NCI-H1694 (cell line): ENCODE data around the gene MOB3A.
"Not testable (repeated sequence)": the region's sequence is repeated elsewhere in the genome, so short reads cannot be mapped to it uniquely, and the experiment has no call there.

Experiments
- DNase-seq: peaks from one replicate; lab custom pipeline; 2025; lab: John Stamatoyannopoulos, UW

MOB3A gene

GRCh38 chr19:2034253-2034652 is 61.9 kb downstream of the MOB3A start:
- DNase-seq = not testable (repeated sequence)

GRCh38 chr19:2033825-2034159 is 62.3 kb downstream of the MOB3A start:
- DNase-seq = no peak

DNA sequence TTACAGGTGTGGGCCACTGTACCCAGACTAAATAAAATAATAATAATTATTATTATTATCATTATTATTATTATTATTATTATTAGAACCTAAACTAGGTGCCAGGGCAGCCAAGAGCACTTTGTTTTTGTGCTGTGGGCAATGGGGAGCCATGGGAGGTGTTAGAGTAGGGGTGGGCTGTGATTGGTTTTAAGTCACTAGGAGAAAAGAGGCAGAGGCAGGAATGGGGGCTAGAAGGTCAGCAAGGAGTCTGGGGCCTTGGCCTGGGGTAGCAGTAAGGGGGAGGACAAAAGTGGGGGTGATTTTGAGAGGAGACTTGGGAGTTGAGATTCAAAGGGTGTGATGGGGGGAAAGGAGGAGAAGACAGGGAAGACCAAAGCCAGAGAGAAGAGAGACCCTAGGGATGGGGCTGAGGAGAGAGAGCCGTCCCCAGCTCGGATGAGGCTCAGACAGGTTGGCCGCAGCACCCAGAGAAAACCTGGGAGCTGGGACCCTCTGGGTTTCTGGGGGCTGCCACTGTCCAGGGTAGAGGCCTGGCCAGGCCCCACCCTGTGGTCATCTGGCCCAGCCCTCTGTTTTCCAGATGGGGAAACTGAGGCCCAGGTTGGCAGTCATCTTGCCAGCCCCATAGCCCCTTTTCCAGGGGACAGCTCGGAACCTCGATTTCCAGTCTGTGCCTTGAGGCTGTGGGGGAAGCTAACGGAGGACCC is 62.9 kb downstream of the MOB3A start:
- no peak for DNase-seq

- DNase-seq = peak; percentile 61
Observed at GRCh38 chr19:2032296-2032941, 63.7 kb downstream of the MOB3A start.

DNA sequence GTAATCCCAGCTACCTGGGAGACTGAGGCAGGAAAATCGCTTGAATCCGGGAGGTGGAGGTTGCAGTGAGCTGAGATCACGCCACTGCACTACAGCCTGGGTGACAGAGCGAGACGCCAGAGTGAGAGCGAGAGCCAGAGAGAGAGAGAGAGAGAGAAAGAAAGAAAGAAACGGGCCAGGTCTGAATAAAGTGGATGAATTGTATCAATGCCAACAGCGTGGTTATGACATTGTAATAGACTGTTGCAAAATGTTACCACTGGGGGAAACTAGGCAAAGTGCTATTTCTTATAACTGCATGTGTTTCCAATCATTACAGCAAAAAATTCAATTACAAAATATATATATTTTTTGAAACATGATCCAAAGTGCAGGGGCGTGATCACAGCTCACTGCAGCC is 68.8 kb downstream of the MOB3A start:
- no peak for DNase-seq

- DNase-seq = no peak
Observed at GRCh38 chr19:2026770-2027169, 69.4 kb downstream of the MOB3A start.

DNA sequence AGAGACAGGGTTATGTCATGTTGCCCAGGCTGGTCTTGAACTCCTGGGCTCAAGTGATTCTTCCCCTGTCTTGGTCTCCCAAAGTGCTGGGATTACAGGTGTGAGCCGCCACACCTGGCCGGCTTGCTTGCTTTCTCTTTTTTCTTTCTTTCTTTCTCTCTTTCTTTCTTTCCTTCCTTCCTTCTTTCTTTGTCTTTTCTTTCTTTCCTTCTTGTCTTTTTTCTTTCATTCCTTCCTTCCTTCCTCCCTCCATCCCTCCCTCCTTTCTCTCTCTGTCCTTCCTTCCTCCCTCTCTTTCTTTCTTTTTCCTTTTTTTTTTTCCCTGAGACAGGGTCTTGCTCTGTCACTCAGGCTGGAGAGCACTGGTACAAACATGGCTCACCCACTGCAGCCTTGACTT is 73.8 kb downstream of the MOB3A start:
- DNase-seq = no peak

GRCh38 chr19:2021453-2022140 is 74.5 kb downstream of the MOB3A start:
- no peak for DNase-seq
